Measurements from ENCODE around the gene TMEM95. TPM values are rescaled to one million over a fixed set of nuclear protein-coding genes. Genes with fewer than 3 reads are reported as not detected.
A peak's percentile ranks its signal among the peaks of the same experiment; 100 is the strongest.
"Not testable (repeated sequence)": the region's sequence is repeated elsewhere in the genome, so short reads cannot be mapped to it uniquely, and the experiment has no call there.

Gene TMEM95
- total RNA-seq, 1 donor from 2014 or later: not detected

DNA sequence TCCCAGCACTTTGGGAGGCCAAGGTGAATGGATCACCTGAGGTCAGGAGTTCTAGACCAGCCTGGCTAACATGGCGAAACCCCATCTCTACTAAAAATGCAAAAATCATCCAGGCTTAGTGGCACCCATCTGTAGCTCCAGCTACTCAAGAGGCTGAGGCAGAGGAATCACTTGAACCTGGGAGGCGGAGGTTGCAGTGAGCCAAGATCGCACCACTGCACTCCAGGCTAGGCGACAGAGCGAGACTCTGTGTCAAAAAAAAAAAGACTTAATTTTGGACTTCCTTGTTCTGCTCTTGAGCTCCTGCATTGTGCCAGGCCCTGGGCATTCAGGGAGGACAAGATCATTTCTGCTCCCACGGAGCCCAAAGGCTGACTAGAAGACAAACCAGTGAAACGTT, 17.4 kb upstream of the TMEM95 start:
- DNase-seq (ENCODE audit: low spot score); intact Hi-C loops (cut with DNase I); ATAC-seq: not testable (repeated sequence)

DNA sequence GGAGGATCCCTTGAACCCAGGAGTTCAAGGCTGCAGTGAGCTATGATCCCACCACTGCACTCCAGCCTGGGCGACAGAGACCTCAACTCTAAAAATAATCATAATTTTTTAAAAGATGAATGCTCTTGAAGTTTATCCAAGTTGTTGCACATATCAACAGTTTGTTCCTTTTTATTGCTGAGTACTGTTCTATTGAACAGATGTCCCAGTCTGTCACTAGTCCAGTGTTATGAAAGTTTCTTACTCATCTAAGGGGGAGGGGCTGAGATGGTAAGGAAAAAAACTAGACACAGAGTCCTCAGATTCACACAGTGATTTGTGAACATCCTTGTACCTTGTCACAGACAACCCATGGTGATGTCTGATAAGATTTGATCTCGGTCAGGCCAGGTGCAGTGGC, 14.8 kb upstream of the TMEM95 start:
- intact Hi-C loops (cut with DNase I): no loop called here
- DNase-seq (ENCODE audit: low spot score) (no peak), ATAC-seq (no peak)

DNA sequence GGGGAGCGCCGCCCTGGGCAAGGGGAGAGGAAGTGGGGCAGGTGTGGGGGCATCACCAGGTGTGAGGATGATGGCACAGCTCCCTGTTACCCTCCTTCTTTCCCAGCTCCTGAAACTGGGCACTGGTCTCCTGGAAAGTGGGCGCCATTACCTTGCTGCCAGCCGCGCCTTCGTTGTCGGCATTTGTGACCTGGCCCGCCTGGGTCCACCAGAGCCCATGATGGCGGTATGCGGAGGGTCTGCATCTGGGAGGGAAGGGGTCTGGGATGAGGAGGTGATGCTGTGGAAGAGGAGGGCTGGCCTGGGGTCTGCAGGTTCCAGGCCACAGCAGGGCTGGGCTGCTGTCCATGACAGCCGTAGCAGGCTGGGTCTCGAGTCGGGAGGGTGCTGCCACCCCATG, 13.1 kb upstream of the TMEM95 start:
- no peak for ATAC-seq
- intact Hi-C loops (cut with DNase I): no loop called here

DNA sequence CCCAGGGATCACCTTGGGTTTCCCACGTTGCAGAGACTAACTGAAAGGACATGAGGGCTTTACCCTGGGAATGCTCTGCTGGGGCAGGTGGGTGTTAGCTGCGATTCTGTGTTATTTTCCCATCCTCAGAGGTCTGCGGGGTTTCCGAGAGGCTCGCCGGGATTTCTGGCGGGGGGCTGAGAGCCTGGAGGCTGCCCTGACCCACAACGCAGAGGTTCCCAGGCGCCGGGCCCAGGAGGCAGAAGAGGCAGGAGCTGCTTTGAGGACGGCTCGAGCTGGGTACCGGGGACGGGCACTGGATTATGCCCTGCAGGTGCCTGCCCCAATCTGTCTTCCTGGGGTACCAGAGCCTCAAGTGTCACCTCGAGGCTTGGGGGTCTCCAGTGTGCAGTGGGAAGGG, 11.7 kb upstream of the TMEM95 start:
- intact Hi-C loops (cut with DNase I): no loop called here
- DNase-seq (ENCODE audit: low spot score): no peak
- no peak for ATAC-seq

More for the DNA sequence above, 13.1 kb upstream of the TMEM95 start:
- no peak for DNase-seq (ENCODE audit: low spot score)

DNA sequence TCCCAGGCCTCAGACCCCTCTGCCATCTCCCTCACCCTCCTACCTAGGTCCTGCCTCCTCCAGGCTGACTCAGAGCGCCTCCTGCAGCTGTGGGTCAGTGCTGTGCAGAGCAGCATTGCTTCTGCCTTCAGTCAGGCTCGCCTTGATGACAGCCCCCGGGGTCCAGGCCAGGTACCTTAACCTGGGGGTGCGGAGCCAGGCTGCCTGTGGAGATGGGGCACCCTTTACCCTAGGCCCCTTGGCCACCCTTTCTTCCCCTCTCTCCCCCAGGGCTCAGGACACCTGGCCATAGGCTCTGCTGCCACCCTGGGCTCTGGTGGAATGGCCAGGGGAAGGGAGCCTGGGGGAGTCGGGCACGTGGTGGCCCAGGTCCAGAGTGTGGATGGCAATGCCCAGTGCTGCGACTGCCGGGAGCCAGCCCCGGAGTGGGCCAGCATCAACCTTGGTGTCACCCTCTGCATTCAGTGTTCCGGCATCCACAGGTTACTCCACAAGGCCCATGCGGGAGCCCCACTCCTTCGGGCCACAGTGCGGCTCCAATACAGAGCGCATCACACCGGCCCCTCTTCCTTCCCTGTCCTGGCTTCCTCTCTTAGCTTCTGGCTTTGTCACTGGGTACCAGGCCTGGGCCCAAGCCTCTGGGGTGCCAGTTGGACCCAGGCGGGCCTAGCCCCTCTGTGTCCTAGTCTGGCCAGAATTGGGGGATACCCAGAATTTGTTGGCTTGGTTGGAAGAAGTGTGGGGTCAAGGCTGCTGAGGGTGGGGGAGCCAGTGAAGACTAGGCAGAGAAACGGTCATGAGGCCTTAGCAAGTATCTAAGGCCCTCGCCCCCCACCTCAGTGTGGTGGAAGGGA, 8.0 kb upstream of the TMEM95 start:
- DNase-seq (ENCODE audit: low spot score) (no peak), ATAC-seq (no peak)
- intact Hi-C loops (cut with DNase I): no loop called here

DNA sequence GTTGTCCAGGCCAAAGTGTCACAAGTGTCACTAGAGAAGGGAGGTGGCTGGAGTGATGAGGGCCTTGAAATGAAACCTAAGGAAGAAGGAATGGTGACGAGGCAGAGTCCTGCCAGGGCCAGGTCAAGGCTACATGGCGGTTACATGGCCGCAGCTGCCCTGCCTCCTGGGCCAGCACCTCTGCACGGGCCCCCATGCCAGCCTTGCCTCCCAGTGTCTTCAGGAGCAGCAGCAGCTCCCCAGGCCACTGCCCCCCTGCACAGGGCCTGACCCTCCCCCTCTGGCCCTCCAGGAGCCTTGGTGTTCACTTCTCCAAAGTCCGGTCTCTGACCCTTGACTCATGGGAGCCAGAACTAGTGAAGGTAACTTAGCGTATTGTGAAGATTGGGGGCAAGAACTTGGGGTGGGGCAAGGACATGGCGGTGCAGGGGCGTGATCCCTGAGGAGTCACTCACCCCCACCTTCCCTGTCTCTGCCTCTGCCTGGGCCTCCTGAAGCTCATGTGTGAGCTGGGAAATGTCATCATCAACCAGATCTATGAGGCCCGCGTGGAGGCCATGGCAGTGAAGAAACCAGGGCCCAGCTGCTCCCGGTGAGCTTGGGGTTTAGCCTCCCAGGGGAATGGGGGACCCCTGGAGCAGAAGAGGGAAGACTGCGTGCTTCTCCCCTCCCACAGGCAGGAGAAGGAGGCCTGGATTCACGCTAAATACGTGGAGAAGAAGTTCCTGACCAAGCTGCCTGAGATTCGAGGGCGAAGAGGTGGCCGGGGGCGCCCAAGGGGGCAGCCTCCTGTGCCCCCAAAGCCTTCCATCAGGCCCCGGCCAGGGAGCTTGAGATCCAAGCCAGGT, 7.1 kb upstream of the TMEM95 start:
- ATAC-seq: no peak
- DNase-seq (ENCODE audit: low spot score): no peak
- intact Hi-C loops (cut with DNase I): no loop called here

DNA sequence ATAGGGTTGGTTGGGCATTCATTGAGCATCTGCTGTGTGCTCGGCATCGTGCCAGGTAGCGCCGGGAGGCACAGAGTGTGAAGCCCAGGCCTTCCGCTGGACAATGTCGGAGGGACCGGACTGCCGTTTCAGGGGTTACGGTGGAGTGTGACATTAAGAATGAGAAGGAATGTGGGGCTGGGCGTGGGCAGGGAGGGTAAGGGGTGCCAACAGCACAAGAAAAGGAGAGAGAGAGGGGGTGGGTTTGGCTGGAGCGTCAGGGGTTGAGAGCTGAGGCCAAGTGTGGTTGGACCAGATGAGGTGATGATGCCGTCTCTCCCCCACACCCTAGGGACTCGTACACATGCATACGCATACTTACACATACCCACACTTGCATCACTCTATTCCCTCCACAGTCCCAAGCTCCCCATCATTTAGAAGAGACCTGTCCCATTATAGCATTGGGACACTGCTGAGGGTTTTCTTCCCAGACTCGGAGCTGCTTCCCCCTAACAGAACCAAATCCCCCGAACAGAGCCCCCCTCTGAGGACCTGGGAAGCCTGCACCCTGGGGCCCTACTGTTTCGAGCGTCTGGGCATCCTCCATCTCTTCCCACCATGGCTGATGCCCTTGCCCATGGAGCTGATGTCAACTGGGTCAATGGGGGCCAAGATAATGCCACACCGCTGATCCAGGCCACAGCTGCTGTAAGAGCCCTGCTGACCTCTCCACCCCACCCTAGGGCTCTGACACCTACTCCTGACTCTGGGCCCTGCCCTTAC, 6.3 kb upstream of the TMEM95 start:
- ATAC-seq (no peak), DNase-seq (ENCODE audit: low spot score) (no peak)
- intact Hi-C loops (cut with DNase I): no loop called here

DNA sequence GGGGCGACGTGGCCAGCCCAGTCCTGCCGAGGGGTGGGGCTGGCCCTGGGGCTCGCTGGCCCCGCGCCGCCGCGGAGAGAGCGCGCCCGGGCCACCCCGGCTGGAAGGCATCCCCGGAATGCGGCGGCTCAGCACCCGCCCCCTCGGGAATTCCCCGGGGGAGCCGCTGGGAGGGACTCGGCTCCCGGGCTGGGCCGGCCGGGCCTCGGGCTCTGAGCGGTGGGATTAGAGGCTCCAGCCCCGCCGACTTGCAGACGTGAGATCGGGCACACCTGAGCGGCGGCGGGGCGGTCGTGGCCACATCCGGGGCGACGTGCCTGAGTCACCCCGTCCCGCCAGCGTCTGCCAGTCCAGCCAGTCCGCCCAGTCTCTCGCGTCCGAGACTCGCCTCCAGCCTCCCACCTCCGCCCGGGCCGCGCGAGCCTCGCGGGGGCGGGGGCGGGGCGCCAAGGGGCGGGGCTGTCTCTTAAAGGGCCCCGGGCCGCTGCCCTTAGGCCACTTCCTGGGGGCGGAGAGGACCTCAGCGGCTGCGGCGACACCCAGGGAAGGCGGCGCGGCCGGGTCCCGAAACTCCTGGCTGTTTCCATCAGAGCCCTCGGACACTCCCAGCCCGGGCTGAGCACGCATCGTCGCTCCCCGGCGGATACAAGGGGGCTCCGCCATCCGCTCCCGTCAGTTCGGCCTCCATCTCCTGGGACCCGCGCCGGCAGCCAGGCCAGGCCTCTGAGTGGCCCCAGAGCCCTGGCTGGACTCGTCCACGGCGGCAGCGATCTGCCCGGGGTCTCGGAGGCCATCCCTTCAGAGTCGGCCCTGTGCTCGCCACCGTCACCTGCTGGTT, 3.1 kb upstream of the TMEM95 start, which contains the start of gene KCTD11:
KCTD11 (plus strand) TSS at position 498 of the 838 bp plus-strand sequence.
- ATAC-seq (peak; percentile 66), DNase-seq (ENCODE audit: low spot score) (peak; percentile 95)
- intact Hi-C loops (cut with DNase I): loop anchor here (10.0 kb wide), 1 partner anchor 213 kb away; the partner anchor contains the start of gene SENP3

DNA sequence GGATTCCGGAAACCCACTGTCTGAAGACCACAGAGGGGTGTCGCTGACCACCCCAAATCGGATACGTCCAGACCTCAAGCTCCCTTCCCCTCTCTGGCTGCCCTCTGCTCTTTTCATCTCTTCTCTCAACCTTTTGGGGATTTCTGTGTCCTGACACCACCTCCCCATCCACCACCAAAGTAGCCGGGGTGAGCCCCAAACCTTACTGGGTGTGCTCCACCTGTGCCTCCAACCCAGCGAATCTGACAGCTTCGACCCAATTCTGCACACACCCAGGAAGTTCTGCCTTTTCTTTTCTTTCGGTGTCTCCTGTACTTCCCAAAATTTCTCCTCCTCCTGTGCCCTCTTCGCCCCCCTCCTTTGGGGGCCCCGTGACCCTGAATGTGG, 2.5 kb upstream of the TMEM95 start:
- intact Hi-C loops (cut with DNase I): loop anchor here (10.0 kb wide), 1 partner anchor 212 kb away; the partner anchor contains the start of gene SENP3
- no peak for DNase-seq (ENCODE audit: low spot score)
- no peak for ATAC-seq

DNA sequence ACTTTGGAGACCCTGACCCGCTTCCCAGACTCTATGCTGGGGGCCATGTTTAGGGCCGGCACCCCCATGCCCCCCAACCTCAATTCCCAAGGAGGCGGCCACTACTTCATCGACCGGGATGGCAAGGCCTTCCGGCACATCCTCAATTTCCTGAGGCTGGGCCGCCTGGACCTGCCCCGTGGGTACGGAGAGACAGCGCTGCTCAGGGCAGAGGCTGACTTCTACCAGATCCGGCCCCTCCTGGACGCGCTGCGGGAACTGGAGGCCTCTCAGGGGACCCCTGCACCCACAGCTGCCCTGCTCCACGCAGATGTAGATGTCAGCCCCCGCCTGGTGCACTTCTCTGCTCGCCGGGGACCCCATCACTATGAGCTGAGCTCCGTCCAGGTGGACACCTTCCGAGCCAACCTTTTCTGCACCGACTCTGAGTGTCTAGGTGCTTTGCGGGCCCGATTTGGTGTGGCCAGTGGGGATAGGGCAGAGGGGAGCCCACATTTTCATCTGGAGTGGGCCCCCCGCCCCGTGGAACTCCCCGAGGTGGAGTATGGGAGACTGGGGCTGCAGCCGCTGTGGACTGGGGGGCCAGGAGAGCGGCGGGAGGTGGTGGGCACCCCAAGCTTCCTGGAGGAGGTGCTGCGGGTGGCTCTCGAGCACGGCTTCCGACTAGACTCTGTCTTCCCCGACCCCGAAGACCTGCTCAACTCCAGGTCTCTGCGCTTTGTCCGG, 1.9 kb upstream of the TMEM95 start:
- intact Hi-C loops (cut with DNase I): loop anchor here (10.0 kb wide), 1 partner anchor 212 kb away; the partner anchor contains the start of gene SENP3
- DNase-seq (ENCODE audit: low spot score) (peak; percentile 70), ATAC-seq (no peak)

DNA sequence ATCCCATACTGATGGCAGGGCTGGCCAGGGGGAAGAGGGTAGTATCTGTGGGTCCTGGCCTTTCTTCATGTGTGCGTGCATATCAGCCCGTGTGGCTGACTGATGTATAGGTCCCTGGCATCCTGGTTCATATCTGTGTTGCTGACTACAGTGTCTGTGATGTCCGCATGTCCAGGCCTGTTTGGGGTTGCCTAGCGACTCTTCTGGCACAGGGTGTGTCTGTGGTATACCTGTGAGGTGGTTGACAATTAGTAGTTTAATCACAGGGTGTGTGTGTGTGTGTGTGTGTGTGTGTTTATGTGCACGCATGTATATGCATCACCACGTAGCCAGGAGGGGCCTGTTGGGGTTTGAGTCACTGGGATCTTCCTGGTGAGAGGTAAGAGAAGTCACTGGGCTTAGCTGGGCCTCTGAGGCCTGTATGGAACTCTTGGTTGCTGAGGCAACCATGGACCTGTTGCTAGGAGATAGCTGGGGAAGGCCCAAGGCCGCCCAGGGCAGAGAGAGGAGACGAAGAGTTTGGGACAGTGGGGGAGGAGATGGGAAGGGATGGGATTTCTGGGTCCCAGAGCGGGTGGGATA, 603 bp upstream of the TMEM95 start:
- intact Hi-C loops (cut with DNase I): loop anchor here (10.0 kb wide), 1 partner anchor 210 kb away; the partner anchor contains the start of gene SENP3
- DNase-seq (ENCODE audit: low spot score) (no peak), ATAC-seq (no peak)

DNA sequence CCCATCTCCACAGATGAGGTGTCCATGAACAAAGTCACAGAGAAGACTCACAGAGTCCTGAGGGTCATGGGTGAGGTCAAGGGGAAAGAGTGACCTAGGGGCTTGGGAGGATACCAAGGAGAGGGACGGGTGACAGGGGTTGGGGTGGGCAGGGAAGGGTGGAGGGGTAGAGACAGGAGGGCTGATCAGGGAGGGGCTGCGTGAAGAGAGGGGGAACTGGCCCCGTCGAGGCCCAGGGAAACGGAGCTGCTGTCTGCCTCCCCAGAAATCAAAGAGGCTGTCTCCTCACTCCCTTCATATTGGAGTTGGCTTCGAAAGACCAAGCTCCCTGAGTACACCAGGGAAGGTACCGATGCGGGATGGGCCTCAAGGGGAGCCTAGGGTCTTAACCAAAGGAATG, 617 bp downstream of the TMEM95 start:
- intact Hi-C loops (cut with DNase I): loop anchor here (10.0 kb wide), 1 partner anchor 209 kb away; the partner anchor contains the start of gene SENP3

DNA sequence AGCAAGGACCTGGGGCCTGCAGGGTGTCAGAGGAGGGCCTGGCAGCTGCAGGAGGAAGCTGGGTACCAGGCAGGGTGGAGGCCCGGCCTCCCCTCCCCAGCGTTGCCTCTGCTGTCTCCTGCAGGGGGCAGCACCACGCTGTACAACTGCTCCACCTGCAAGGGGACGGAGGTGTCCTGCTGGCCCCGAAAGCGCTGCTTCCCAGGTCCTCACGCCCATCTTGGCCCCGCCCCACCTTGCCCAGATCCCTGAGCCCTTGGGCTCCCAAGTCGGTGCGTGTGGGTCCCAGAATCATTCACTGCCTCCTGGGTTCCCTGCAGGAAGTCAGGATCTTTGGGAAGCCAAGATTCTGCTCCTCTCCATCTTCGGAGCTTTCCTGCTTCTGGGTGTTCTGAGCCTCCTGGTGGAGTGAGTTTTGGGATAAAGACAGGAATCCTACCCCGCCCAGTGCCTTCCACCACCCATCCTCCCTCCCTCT, 1.2 kb downstream of the TMEM95 start:
- DNase-seq (ENCODE audit: low spot score) (peak; percentile 90), ATAC-seq (peak; percentile 44)
- intact Hi-C loops (cut with DNase I): loop anchor here (10.0 kb wide), 1 partner anchor 209 kb away; the partner anchor contains the start of gene SENP3

More for the DNA sequence above, 617 bp downstream of the TMEM95 start:
- no peak for ATAC-seq
- DNase-seq (ENCODE audit: low spot score): no peak

DNA sequence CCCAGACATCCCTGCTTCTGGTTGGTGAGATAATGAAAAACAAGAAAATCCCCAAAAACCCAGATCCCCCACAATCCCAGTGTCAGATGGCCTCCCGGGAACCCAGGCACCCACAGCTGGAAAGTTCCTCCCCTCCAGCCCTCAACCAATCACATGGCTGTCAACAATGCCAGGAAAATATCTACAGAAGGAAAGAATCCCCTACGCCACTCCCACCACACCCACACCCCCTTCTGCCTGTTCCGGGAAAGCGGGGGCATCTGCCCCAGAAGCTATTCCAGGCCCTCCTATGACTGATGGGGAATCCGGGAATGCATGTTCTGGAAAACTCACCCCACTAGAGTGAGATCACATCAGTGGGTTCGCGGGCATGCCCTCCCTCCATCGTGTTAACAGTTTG, 1.8 kb downstream of the TMEM95 start:
- no peak for DNase-seq (ENCODE audit: low spot score)
- ATAC-seq: peak; percentile 12
- intact Hi-C loops (cut with DNase I): loop anchor here (10.0 kb wide), 1 partner anchor 208 kb away; the partner anchor contains the start of gene SENP3

DNA sequence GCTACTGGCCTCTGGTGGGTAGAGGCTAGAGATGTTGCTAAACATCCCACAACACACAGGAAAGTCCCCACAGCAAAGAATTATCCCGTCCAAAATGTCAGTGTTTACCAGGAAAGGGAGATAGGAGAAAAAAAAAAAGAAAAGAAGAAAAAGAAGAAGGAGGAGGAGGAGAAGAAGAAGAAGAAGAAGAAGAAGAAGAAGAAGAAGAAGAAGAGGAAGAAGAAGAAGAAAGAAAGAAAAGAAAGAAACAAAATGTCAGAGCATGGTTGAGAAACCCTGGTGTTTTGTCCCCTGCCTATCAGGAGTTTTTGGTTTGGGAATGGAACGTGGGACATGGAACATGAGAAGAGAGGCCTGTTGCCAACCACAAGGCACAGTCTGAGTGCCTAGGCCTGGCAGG, 2.4 kb downstream of the TMEM95 start:
- no peak for ATAC-seq
- intact Hi-C loops (cut with DNase I): loop anchor here (10.0 kb wide), 1 partner anchor 207 kb away; the partner anchor contains the start of gene SENP3
- no peak for DNase-seq (ENCODE audit: low spot score)

DNA sequence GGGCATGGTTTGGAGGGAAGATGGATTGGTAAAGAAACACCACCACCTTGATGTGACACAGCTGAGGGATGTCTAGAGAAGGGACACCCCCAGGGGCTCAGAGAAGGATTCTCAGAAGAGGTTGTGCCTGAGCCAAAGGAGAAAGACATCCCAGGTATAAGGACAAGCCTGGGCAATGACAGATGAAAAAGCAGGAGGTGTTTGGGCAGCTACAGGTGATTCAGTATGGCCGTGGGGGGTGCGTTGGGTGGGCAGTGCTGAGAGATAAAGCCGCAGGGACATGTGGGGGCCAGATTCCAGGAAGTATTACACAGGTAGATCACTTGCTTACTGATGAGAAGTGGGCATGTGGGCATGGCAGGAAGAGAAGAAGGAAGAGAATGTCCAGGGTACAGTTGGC, 7.0 kb downstream of the TMEM95 start:
- DNase-seq (ENCODE audit: low spot score) (no peak), ATAC-seq (no peak)
- intact Hi-C loops (cut with DNase I): no loop called here

DNA sequence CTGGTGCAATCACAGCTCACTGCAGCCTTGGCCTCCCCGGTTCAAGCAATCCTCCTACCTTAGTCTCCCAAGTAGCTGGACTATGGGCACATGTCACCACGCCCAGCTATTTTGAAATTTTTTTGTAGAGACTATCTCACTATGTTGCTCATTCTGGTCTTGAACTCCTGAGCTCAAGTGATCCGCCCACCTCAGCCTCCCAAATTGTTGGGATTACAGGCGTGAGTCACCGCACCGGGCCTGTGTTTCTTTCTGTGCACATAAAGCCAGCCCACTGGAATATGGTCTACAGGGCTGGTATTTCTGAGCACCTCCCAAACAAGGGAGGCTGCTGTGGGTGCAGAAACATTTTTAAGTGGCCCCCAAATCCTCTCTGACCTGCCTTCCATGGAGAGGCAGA, 8.4 kb downstream of the TMEM95 start:
- intact Hi-C loops (cut with DNase I): no loop called here
- no peak for DNase-seq (ENCODE audit: low spot score)
- ATAC-seq: no peak

Data from sciatic nerve (tissue), 2 donors.